HepG2 (cell line): ENCODE data around the gene STYK1. TPM values are rescaled to one million over a fixed set of nuclear protein-coding genes. Genes with fewer than 3 reads are reported as not detected.

Experiments
- ATAC-seq: fragments of 200-7000 bp; cut with Tn5 transposase; 3 replicates; pipeline ENCODE4 v1.9.1; 2020; ENCODE audit warnings: mild to moderate bottlenecking, moderate library complexity
- BruUV-seq: library from RNA; stranded (reverse); fragments of 400-500 nt; replicated peaks from 2 replicates; lab custom pipeline; 2021; lab: Mats Ljungman, UMichigan
- CTCF ChIA-PET: fragments of 300-600 bp; formaldehyde crosslinking; extraction: SDS; loops from one replicate; lab custom pipeline; 2021; ENCODE audit warnings: low total read pairs, inconsistent platforms, low intra/inter-chr PET ratio; lab: Yijun Ruan, JAX
- POLR2A ChIA-PET: fragments of 350-600 bp; sonication (Branson Sonifier 250); formaldehyde crosslinking; loops from one replicate; lab custom pipeline; 2020; ENCODE audit warnings: antibody characterized with exemption, inconsistent platforms; lab: Yijun Ruan, JAX
- DNase-seq: peaks from one replicate; pipeline ENCODE4 v3.0.0-alpha.2; 2015; ENCODE audit warnings: low spot score
- FAIRE-seq: peaks from 3 replicates; lab custom pipeline; 2011; peaks lifted over from hg19 to GRCh38; lab: Jason Lieb, UNC
- H2AFZ ChIP-seq: one replicate; pipeline ENCODE4 v1.6.1; 2011; ENCODE audit warnings: low read length, inconsistent platforms
- H3K27ac ChIP-seq: fragments of 300-600 bp; 3 replicates; pipeline ENCODE4 v1.8.0; 2011; ENCODE audit warnings: mixed run types, mild to moderate bottlenecking, mixed read lengths, low read length, inconsistent platforms; ENCODE audit not compliant: insufficient read depth; ENCODE audit errors: extremely low read length
- H3K27me3 ChIP-seq, 2 experiments: fragments of 200-600 bp in 1 of 2; 2 replicates in 1 of 2; 3 replicates in 1 of 2; pipeline versions ENCODE4 v1.6.0 to v1.8.0; 2011; ENCODE audit warnings: low read length in 2 of 2, mild to moderate bottlenecking in 2 of 2, moderate library complexity in 2 of 2, inconsistent platforms in 1 of 2; ENCODE audit not compliant: insufficient read depth in 2 of 2, control insufficient read depth in 1 of 2
- H3K36me3 ChIP-seq, 2 experiments: fragments of 200-600 bp in 1 of 2; replicated peaks in 1 of 2; 2 replicates in 1 of 2; 3 replicates in 1 of 2; pipeline versions ENCODE4 v1.5.1 to v1.8.0; 2011; ENCODE audit warnings: low read length in 2 of 2, inconsistent platforms in 1 of 2; ENCODE audit not compliant: insufficient read depth in 2 of 2, control insufficient read depth in 1 of 2
- H3K4me1 ChIP-seq: 2 replicates; pipeline ENCODE4 v1.5.1; 2012; ENCODE audit warnings: low read length, inconsistent platforms; ENCODE audit not compliant: insufficient read depth
- H3K4me2 ChIP-seq: 2 replicates; pipeline ENCODE4 v1.6.0; 2011; ENCODE audit warnings: low read depth, low read length, inconsistent platforms
- H3K4me3 ChIP-seq, 3 experiments: fragments of 200-600 bp in 1 of 3; sonication (generic), shearing (Covaris generic) in 1 of 3; replicated peaks in 1 of 3; 2 replicates each; pipeline ENCODE4 v1.5.1; 2011 to 2016; ENCODE audit warnings: low read length in 3 of 3, inconsistent platforms in 2 of 3, low read depth in 2 of 3, mild to moderate bottlenecking in 2 of 3, control low read depth in 1 of 3, mixed read lengths in 1 of 3; ENCODE audit not compliant: insufficient read depth in 1 of 3
- H3K79me2 ChIP-seq: one replicate; pipeline ENCODE4 v1.6.1; 2011; ENCODE audit warnings: low read length, inconsistent platforms; ENCODE audit not compliant: insufficient read depth
- H3K9ac ChIP-seq: 2 replicates; pipeline ENCODE4 v1.6.0; 2011; ENCODE audit warnings: mild to moderate bottlenecking, low read depth, low read length, inconsistent platforms; ENCODE audit not compliant: insufficient read depth
- H3K9me3 ChIP-seq: 2 replicates; pipeline ENCODE4 v1.5.1; 2012; ENCODE audit warnings: mild to moderate bottlenecking, low read length
- H4K20me1 ChIP-seq: 2 replicates; pipeline ENCODE4 v1.6.0; 2011; ENCODE audit warnings: inconsistent platforms, mild to moderate bottlenecking, low read length, moderate library complexity; ENCODE audit not compliant: insufficient read depth
- GZF1 ChIP-seq: sonication (generic); formaldehyde crosslinking; IDR thresholded peaks from 2 replicates; pipeline ENCODE4 v1.5.1; 2020; ENCODE audit warnings: mild to moderate bottlenecking, missing genetic modification reagents
- HNRNPH1 ChIP-seq: fragments of 200-400 bp; formaldehyde crosslinking; optimal IDR thresholded peaks from 2 replicates; pipeline ENCODE3; 2017; ENCODE audit warnings: mild to moderate bottlenecking, low read depth, low read length
- MXD4 ChIP-seq: IDR thresholded peaks from 2 replicates; pipeline ENCODE4 v1.6.1; 2016; ENCODE audit warnings: mild to moderate bottlenecking, missing biosample characterization, missing genetic modification reagents
- NFKB2 ChIP-seq: sonication (generic); formaldehyde crosslinking; IDR thresholded peaks from 2 replicates; pipeline ENCODE4 v1.4.0; 2020; ENCODE audit warnings: missing genetic modification reagents, borderline replicate concordance
- RARG ChIP-seq: sonication (generic); formaldehyde crosslinking; IDR thresholded peaks from 2 replicates; pipeline ENCODE4 v1.4.0; 2020; ENCODE audit warnings: low read depth, mild to moderate bottlenecking, missing genetic modification reagents
- RCOR2 ChIP-seq: IDR thresholded peaks from 2 replicates; pipeline ENCODE4 v1.6.1; 2016; ENCODE audit warnings: missing biosample characterization, missing genetic modification reagents
- SNAPC2 ChIP-seq: sonication (generic); formaldehyde crosslinking; IDR thresholded peaks from 2 replicates; pipeline ENCODE4 v1.8.1; 2022; ENCODE audit warnings: mild to moderate bottlenecking, missing genetic modification reagents
- SP2 ChIP-seq: sonication (generic); formaldehyde crosslinking; IDR thresholded peaks from 2 replicates; pipeline ENCODE4 v1.5.1; 2020; ENCODE audit warnings: mild to moderate bottlenecking, missing genetic modification reagents
- STAT5B ChIP-seq: sonication (generic); formaldehyde crosslinking; IDR thresholded peaks from 2 replicates; pipeline ENCODE4 v1.4.0; 2020; ENCODE audit warnings: missing genetic modification reagents
- TFDP1 ChIP-seq: IDR thresholded peaks from 2 replicates; pipeline ENCODE4 v1.6.1; 2016; ENCODE audit warnings: missing compliant biosample characterization, missing genetic modification reagents, borderline replicate concordance
- ZHX1 ChIP-seq: sonication (generic); formaldehyde crosslinking; IDR thresholded peaks from 2 replicates; pipeline ENCODE4 v1.8.1; 2022; ENCODE audit warnings: low read depth, mild to moderate bottlenecking, missing genetic modification reagents
- ZNF143 ChIP-seq: sonication (generic); formaldehyde crosslinking; IDR thresholded peaks from 2 replicates; pipeline ENCODE4 v1.4.0; 2020; ENCODE audit warnings: missing genetic modification reagents
- ZNF205 ChIP-seq: IDR thresholded peaks from 2 replicates; pipeline ENCODE4 v1.6.1; 2018; ENCODE audit warnings: missing biosample characterization, missing genetic modification reagents
- ZNF230 ChIP-seq: sonication (generic); formaldehyde crosslinking; IDR thresholded peaks from 2 replicates; pipeline ENCODE4 v1.4.0; 2020; ENCODE audit warnings: mild to moderate bottlenecking, missing genetic modification reagents
- ZNF441 ChIP-seq: sonication (generic); formaldehyde crosslinking; IDR thresholded peaks from 2 replicates; pipeline ENCODE4 v1.7.0; 2021; ENCODE audit warnings: missing genetic modification reagents, borderline replicate concordance
- ZNF713 ChIP-seq: sonication (generic); formaldehyde crosslinking; IDR thresholded peaks from 2 replicates; pipeline ENCODE4 v1.4.0; 2020; ENCODE audit warnings: mild to moderate bottlenecking, missing genetic modification reagents
- ZNF75D ChIP-seq: sonication (generic); formaldehyde crosslinking; IDR thresholded peaks from 2 replicates; pipeline ENCODE4 v1.8.1; 2023; ENCODE audit warnings: missing genetic modification reagents, mild to moderate bottlenecking, borderline replicate concordance
- ZNF790 ChIP-seq: sonication (generic); formaldehyde crosslinking; IDR thresholded peaks from 2 replicates; pipeline ENCODE4 v1.8.0; 2022; ENCODE audit warnings: missing genetic modification reagents, mild to moderate bottlenecking, borderline replicate concordance
- WGBS: methylation state at CpG from one replicate; pipeline ENCODE4 v1.1.6; 2017; ENCODE audit warnings: low lambda C conversion rate; 5-methylcytosine and 5-hydroxymethylcytosine counted together
- in situ Hi-C: cut with HindIII; loops from 2 replicates; pipeline ENCODE4 v1.10.0; 2017; ENCODE audit warnings: low pct_unique_long_range_greater_than_20kb; ENCODE audit not compliant: extremely low pct_ligation_motif_present
- intact Hi-C: fragments of 100-400 bp; cut with micrococcal nuclease; formaldehyde crosslinking; loops from one replicate; pipeline ENCODE4 v1.10.0; 2022; ENCODE audit not compliant: unreplicated experiment
- polyA plus RNA-seq, 8 experiments: library from polyadenylated mRNA; depleted of rRNA in 3 of 8; stranded (reverse) in 7 of 8; unstranded in 1 of 8; fragments of >200 nt; fragmentation: Illumina TruSeq in 4 of 8; extraction: Trizol in 4 of 8; gene quantifications; 2 replicates each; pipeline versions ENCODE4 v1.2.1 to v1.2.3, GENCODE V29; 2011 to 2016; ENCODE audit warnings: low read depth in 4 of 8, missing spikeins in 1 of 8, mixed read lengths in 1 of 8; ENCODE audit not compliant: insufficient read depth in 1 of 8
- total RNA-seq, 5 experiments: library from RNA; depleted of rRNA; stranded (reverse); fragments of >200 nt; fragmentation: Illumina TruSeq; extraction: Trizol; gene quantifications; 2 replicates each; pipeline ENCODE4 v1.2.3, GENCODE V29; 2016; ENCODE audit warnings: low read depth in 1 of 5

Gene STYK1
- total and polyA plus RNA-seq, 2 of the 13 experiments (the other 11 are each of a cell fraction or from before 2014, with no cell fraction given) = not detected

- 2% methylated on average over 39 of the region's 45 CpGs for WGBS
- ChIA-PET POLR2A (interaction anchor here (0.8 kb wide), 1 partner anchor 400 kb away, joined by 3 read pairs; the partner anchor contains the start of gene GABARAPL1), CTCF (no interaction called here)
- Histone ChIP-seq H3K27me3 (peaks cover 0 to 2% of the 10 kb centered on the region in 2 experiments; a peak in 1 of 5 replicates), H3K36me3 (no peaks in the 10 kb centered on the region; a peak in 1 of 5 replicates), H2AFZ (peak within 1 kb of the TSS; percentile 67), H4K20me1 (no peaks in the 10 kb centered on the region), H3K4me3 (peak within 1 kb of the TSS; percentile 89 to 97 (median 90)), H3K9ac (peak within 1 kb of the TSS; percentile 97), H3K9me3 (no peaks in the 10 kb centered on the region), H3K79me2 (peaks cover 20% of the 10 kb centered on the region), H3K4me1 (peaks cover 26% of the 10 kb centered on the region), H3K27ac (peak within 1 kb of the TSS; percentile 86), H3K4me2 (peak within 1 kb of the TSS; percentile 70)
- DNase-seq (peak; percentile 92), FAIRE-seq (peak; percentile 85), ATAC-seq (peak; percentile 98)
- intact Hi-C loops (loop anchor here (1.0 kb wide), 1 partner anchor 401 kb away; the partner anchor contains the start of gene GABARAPL1), in situ Hi-C loops (no loop called here)
- BruUV-seq = TSS peak; percentile 99
- peak; percentile 95 for TF ChIP-seq MXD4 (CRISPR knock-in tag)
- TF ChIP-seq RARG = 0 out of 2 replicates have a peak, but pooled peaks have one; percentile 28
- TF ChIP-seq SNAPC2 (CRISPR knock-in tag) = no peak
- TF ChIP-seq NFKB2 (CRISPR knock-in tag) = peak; percentile 89; the same call in 1 of the 2 replicates
- TF ChIP-seq TFDP1 (CRISPR knock-in tag) = peak; percentile 97
- no peak for TF ChIP-seq ZNF713 (CRISPR knock-in tag)
- TF ChIP-seq ZHX1 = peak; percentile 96
- no peak for TF ChIP-seq STAT5B (CRISPR knock-in tag)
- peak; percentile 73; the same call in 1 of the 2 replicates for TF ChIP-seq ZNF441 (CRISPR knock-in tag)
- no peak for TF ChIP-seq RCOR2 (CRISPR knock-in tag)
- no peak for TF ChIP-seq HNRNPH1
- TF ChIP-seq SP2 (CRISPR knock-in tag) = no peak
- peak; percentile 71; the same call in 1 of the 2 replicates for TF ChIP-seq ZNF205 (CRISPR knock-in tag)
- TF ChIP-seq ZNF143 (CRISPR knock-in tag) = peak; percentile 36; the same call in 1 of the 2 replicates
- no peak for TF ChIP-seq ZNF75D (CRISPR knock-in tag)
- no peak for TF ChIP-seq ZNF230 (CRISPR knock-in tag)
- TF ChIP-seq GZF1 = no peak
- no peak for TF ChIP-seq ZNF790 (CRISPR knock-in tag)
Measured at GRCh38 chr12:10613349-10614055, 60.4 kb downstream of the STYK1 start, which contains the start of gene MAGOHB. TSS of gene MAGOHB (minus strand) at chr12:10613609. CDS start at chr12:10613532, 77 bp downstream.
